Stimulated activated CD4-positive, alpha-beta T cell treated with anti-CD3 and anti-CD28 coated beads, Interleukin-4, amount 100 ng/mL, for 48 hours (primary cell): ENCODE results near the gene TMC8.
"Not testable (repeated sequence)": the region's sequence is repeated elsewhere in the genome, so short reads cannot be mapped to it uniquely, and the experiment has no call there.

ENCODE experiments used
- DNase-seq, 2 donors: peaks; one replicate each; pipeline ENCODE4 v3.0.0-alpha.2; 2020; ENCODE audit warnings: low read depth in 2 of 2

TMC8 gene

GRCh38 chr17:78154903-78155811 lies 24.6 kb downstream of the TMC8 start:
- DNase-seq, result no peak

GRCh38 chr17:78159575-78160158 lies 29.1 kb downstream of the TMC8 start:
- no peak for DNase-seq

- no peak for DNase-seq
Measured at GRCh38 chr17:78163881-78164747, 33.5 kb downstream of the TMC8 start.

GRCh38 chr17:78164748-78165607 lies 34.4 kb downstream of the TMC8 start:
- DNase-seq, result no peak

GRCh38 chr17:78166416-78166815 lies 35.8 kb downstream of the TMC8 start:
- DNase-seq, result no peak

- DNase-seq, result peak; percentile 84 to 87
Measured at GRCh38 chr17:78168242-78168902, 37.8 kb downstream of the TMC8 start, which contains the start of gene SYNGR2. Gene SYNGR2 (plus strand): TSS chr17:78168581. CDS start chr17:78168617, 36 bp downstream.

GRCh38 chr17:78168903-78169793 lies 38.6 kb downstream of the TMC8 start:
- DNase-seq, result peak in 1 of 2 donors; percentile 53

GRCh38 chr17:78170692-78171590 lies 40.4 kb downstream of the TMC8 start:
- no peak for DNase-seq

- not testable (repeated sequence) for DNase-seq
Measured at GRCh38 chr17:78171591-78172248, 41.1 kb downstream of the TMC8 start.

- DNase-seq, result no peak
Measured at GRCh38 chr17:78172249-78173051, 41.9 kb downstream of the TMC8 start.

GRCh38 chr17:78173097-78173715 lies 42.6 kb downstream of the TMC8 start:
- DNase-seq, result no peak

GRCh38 chr17:78174346-78174869 lies 43.8 kb downstream of the TMC8 start:
- DNase-seq, result no peak

GRCh38 chr17:78174870-78175642 lies 44.5 kb downstream of the TMC8 start:
- DNase-seq, result no peak

- DNase-seq, result no peak
Measured at GRCh38 chr17:78175643-78175981, 45.0 kb downstream of the TMC8 start.

GRCh38 chr17:78176548-78177025 lies 46.0 kb downstream of the TMC8 start:
- peak; percentile 64 to 70 for DNase-seq

- DNase-seq, result no peak
Measured at GRCh38 chr17:78179372-78179771, 48.8 kb downstream of the TMC8 start.
